GM12875 (cell line): ENCODE results near the gene MRRF.

ENCODE experiments used
- H3K4me3 ChIP-seq: one replicate; pipeline ENCODE4 v1.5.1; 2011; ENCODE audit warnings: low read depth, low read length, control low read depth
- TF ChIP-seq, protein P1 (sequence below): IDR thresholded peaks from 2 replicates; pipeline ENCODE4 v1.5.1; 2011; ENCODE audit warnings: low read depth, mild to moderate bottlenecking, control low read depth, inconsistent platforms, low read length, moderate library complexity, borderline replicate concordance; ENCODE audit not compliant: insufficient read depth

MRRF gene

DNA sequence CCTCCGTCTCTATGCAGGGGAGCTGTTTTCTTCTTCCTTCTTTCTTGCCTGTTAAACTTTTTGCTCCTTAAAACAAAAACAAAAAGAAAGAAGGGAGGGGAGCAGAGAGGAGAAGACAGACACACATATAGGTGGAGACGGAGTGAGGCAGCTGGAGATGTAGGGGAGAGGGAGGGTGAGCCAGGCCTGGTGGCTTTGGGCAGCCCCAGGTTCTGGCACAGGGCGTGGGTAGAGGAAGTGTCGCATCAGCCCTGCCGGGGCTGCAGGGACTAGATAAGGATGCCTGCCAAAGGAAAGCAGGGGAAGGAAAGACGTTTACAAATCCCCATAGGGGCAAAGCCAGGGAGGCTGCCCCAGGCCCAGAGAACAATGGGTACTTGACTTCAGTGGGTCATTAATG, 67.4 kb downstream of the MRRF start:
- H3K4me3 ChIP-seq = no peak overlapping the region
- TF ChIP-seq, protein P1, sequence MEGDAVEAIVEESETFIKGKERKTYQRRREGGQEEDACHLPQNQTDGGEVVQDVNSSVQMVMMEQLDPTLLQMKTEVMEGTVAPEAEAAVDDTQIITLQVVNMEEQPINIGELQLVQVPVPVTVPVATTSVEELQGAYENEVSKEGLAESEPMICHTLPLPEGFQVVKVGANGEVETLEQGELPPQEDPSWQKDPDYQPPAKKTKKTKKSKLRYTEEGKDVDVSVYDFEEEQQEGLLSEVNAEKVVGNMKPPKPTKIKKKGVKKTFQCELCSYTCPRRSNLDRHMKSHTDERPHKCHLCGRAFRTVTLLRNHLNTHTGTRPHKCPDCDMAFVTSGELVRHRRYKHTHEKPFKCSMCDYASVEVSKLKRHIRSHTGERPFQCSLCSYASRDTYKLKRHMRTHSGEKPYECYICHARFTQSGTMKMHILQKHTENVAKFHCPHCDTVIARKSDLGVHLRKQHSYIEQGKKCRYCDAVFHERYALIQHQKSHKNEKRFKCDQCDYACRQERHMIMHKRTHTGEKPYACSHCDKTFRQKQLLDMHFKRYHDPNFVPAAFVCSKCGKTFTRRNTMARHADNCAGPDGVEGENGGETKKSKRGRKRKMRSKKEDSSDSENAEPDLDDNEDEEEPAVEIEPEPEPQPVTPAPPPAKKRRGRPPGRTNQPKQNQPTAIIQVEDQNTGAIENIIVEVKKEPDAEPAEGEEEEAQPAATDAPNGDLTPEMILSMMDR = no peak

DNA sequence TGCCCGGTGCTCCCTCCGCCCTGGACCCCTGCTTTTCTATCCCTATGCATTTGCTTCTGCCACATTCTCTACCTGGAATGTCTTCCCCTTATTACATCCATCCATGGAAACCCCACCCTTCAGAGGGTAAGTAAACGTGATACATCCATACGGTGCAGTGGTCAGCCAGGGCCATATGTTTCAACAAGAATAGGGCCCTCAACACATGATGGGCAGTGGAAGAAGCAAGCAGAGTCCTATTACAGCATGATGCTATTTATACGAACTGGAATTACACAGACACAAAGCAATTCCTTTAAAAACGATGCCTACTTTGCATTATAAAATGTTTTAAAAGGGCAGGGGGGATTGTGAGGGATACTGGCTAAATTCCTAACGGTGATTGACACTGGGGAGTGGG, 68.0 kb downstream of the MRRF start:
- TF ChIP-seq, protein P1 = no peak
- no peak overlapping the region for H3K4me3 ChIP-seq

DNA sequence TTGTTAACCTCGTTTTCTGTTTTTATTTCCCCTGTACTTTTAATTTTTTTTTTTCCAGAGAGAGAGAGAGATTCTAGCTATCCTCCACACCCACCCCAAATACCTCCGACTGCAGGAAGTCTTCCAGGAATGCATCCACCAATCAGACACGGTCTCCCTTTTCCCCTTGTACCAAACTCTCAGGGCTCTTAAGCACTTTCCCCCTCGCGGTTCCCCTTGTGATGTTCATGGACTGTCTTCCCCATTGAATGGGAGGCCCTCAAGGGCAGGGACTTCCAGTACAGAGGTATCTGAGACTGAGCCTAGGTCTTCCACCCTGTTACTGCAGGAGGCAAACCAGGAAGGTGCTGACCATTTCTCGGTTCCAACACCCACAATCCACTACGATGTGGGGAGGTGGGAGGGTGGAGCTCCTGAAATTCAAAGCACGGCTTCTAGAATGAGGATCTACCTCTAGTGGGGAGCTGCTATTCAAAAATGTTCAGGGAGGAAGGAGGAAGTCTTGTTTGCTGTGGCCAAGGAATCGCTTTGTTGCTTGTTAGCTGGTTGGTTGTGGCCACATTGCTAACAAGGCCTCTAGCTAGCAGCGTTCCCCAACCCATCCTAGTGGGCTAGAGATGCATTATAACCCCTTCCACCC, 68.6 kb downstream of the MRRF start:
- TF ChIP-seq, protein P1 = no peak
- H3K4me3 ChIP-seq = no peak overlapping the region

DNA sequence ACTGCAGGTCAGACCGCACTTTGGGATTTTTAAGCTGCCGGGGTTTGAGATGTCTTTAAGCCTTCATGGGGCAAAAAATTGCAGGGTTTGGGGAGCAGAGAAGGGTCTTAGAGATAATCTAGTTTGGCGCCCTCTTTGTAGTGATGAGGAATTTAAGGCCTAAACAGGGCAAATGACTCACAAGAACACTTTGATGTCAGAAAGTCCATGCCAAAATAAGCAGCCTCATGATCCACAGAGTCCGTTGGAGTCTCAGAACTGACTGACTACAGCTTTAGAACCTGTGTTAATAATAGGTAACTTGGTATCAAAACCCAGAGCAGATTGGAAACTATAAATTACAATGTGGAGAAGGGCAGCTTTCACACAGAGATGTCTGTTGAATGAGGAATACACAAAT, 70.2 kb downstream of the MRRF start:
- no peak overlapping the region for H3K4me3 ChIP-seq
- TF ChIP-seq, protein P1 = no peak

DNA sequence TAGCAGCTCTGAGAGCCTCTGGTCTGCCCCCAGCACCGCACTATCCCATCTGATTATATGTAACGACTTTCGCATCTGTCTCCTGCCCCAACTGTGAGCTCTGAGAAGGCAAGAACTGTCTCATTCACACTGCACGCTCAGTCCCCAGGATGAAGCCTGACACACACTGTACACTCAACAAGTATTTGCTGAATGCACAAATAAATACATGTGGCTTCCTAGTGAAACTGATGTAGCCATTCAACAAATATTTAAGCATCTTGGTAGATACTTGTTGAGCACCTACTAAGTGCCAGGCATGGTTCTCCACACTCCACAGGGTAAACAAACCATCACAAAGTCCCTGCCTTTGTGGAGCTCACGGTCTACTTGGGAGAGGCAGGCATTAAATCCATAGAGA, 71.5 kb downstream of the MRRF start:
- TF ChIP-seq, protein P1 = no peak
- H3K4me3 ChIP-seq = no peak overlapping the region

- TF ChIP-seq, protein P1 = no peak
- H3K4me3 ChIP-seq = no peak overlapping the region
Observed at GRCh38 chr9:122336866-122337555, 72.3 kb downstream of the MRRF start.

GRCh38 chr9:122337556-122337929, 72.9 kb downstream of the MRRF start:
- TF ChIP-seq, protein P1 = no peak
- no peak overlapping the region for H3K4me3 ChIP-seq
